Suprapubic skin (tissue), 3 donors: ENCODE results near the gene ERVFRD-1.

Experiments
- POLR2AphosphoS5 ChIP-seq, 3 donors: sonication (generic); formaldehyde crosslinking; IDR thresholded peaks; one replicate each; pipeline ENCODE4 v1.6.1; 2017; ENCODE audit warnings: antibody characterized with exemption in 3 of 3
- TF ChIP-seq, protein P1 (sequence below), 2 donors: fragments of 200-600 bp in 1 of 2; fragments of 450-650 bp in 1 of 2; sonication (generic) in 1 of 2; IDR thresholded peaks; one replicate each; pipeline ENCODE4 v1.5.1; 2016 to 2019; ENCODE audit warnings: antibody characterized with exemption in 2 of 2, mild to moderate bottlenecking in 1 of 2, moderate library complexity in 1 of 2

DNA sequence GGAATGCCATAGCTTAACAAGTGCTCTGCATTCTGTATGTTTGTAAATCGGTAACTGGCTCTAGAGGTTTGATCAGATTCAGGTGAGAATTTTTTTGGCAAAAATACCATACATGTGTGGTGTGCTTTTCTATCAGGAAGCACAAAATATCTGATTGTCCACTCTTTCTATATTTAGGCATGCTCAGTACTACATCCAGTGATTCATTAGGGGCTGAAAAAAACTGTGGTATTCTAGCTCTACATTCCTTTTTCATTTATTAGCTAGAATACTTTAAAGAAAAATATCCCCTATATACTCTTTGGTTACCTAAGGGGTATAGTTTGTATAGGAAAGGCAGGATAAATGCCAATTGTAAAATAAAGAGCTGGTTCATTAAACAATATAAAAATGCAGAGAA lies 56.8 kb downstream of the ERVFRD-1 start:
- TF ChIP-seq, protein P1, sequence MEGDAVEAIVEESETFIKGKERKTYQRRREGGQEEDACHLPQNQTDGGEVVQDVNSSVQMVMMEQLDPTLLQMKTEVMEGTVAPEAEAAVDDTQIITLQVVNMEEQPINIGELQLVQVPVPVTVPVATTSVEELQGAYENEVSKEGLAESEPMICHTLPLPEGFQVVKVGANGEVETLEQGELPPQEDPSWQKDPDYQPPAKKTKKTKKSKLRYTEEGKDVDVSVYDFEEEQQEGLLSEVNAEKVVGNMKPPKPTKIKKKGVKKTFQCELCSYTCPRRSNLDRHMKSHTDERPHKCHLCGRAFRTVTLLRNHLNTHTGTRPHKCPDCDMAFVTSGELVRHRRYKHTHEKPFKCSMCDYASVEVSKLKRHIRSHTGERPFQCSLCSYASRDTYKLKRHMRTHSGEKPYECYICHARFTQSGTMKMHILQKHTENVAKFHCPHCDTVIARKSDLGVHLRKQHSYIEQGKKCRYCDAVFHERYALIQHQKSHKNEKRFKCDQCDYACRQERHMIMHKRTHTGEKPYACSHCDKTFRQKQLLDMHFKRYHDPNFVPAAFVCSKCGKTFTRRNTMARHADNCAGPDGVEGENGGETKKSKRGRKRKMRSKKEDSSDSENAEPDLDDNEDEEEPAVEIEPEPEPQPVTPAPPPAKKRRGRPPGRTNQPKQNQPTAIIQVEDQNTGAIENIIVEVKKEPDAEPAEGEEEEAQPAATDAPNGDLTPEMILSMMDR (IDR thresholded peaks at IDR 0.05), result no peak
- TF ChIP-seq POLR2AphosphoS5 (IDR thresholded peaks at IDR 0.05), result no peak
